Activated T-helper 17 cell treated with anti-CD3 and anti-CD28 coated beads, Interleukin-2, amount 50 U/mL, for 72 hours (primary cell): ENCODE measurements around the gene DERL2. TPM values are rescaled to one million over a fixed set of nuclear protein-coding genes. Genes with fewer than 3 reads are reported as not detected.

Experiments
- ATAC-seq: fragments of 150-1000 bp; cut with Tn5 transposase; replicated peaks from 2 replicates; pipeline ENCODE4 v1.10.0; 2021; ENCODE audit warnings: mild to moderate bottlenecking, moderate library complexity
- H3K27ac Mint-ChIP-seq: one replicate; pipeline ENCODE4 v1.8.0; 2022; ENCODE audit warnings: mixed read lengths
- H3K27me3 Mint-ChIP-seq: one replicate; pipeline ENCODE4 v1.8.0; 2022; ENCODE audit warnings: mixed read lengths
- H3K36me3 Mint-ChIP-seq: one replicate; pipeline ENCODE4 v1.8.0; 2022; ENCODE audit warnings: low read depth, mild to moderate bottlenecking, mixed read lengths
- H3K4me1 Mint-ChIP-seq: one replicate; pipeline ENCODE4 v1.8.0; 2022; ENCODE audit warnings: mixed read lengths
- H3K4me3 Mint-ChIP-seq: one replicate; pipeline ENCODE4 v1.8.0; 2022; ENCODE audit warnings: mild to moderate bottlenecking, mixed read lengths
- H3K9me3 Mint-ChIP-seq: one replicate; pipeline ENCODE4 v1.8.0; 2022; ENCODE audit warnings: mixed read lengths
- total RNA-seq, 2 donors: library from RNA; stranded (reverse); gene quantifications; one replicate each; pipeline ENCODE4 v1.2.3, GENCODE V29; 2022

Gene DERL2
- total RNA-seq: 10 to 100 TPM; 58.3 to 69.6 TPM

- peak; percentile 6 for ATAC-seq
- Mint-ChIP-seq H3K9me3 (no peaks in the 10 kb centered on the region), H3K4me1 (peaks cover 34% of the 10 kb centered on the region), H3K36me3 (peaks cover 98% of the 10 kb centered on the region), H3K27ac (peak within 1 kb of the TSS; percentile 98), H3K27me3 (no peaks in the 10 kb centered on the region), H3K4me3 (peak within 1 kb of the TSS; percentile 99)
These were observed at the start of gene DERL2 for GRCh38 chr17:5485270-5486205. Gene DERL2, minus strand, starts transcription at chr17:5486178. Its CDS starts 17 bp downstream, at chr17:5486161.

GRCh38 chr17:5535436-5535835 lies 49.5 kb upstream of the DERL2 start:
- no peak for ATAC-seq
- H3K27me3 Mint-ChIP-seq: no peaks in the 10 kb centered on the region
- H3K4me1 Mint-ChIP-seq: no peaks in the 10 kb centered on the region
- no peak overlapping the region for H3K27ac Mint-ChIP-seq
- H3K36me3 Mint-ChIP-seq: peaks cover 98% of the 10 kb centered on the region
- no peaks in the 10 kb centered on the region for H3K9me3 Mint-ChIP-seq
- H3K4me3 Mint-ChIP-seq: no peak overlapping the region

- ATAC-seq: no peak
- Mint-ChIP-seq H3K27ac (no peak overlapping the region), H3K4me3 (no peak overlapping the region), H3K27me3 (no peaks in the 10 kb centered on the region), H3K4me1 (peaks cover 4% of the 10 kb centered on the region), H3K9me3 (no peaks in the 10 kb centered on the region), H3K36me3 (peaks cover 98% of the 10 kb centered on the region)
These were observed 47.7 kb upstream of the DERL2 start for GRCh38 chr17:5533486-5534315.

- H3K27ac Mint-ChIP-seq: peak overlapping the region; percentile 79
These were observed 46.6 kb upstream of the DERL2 start for GRCh38 chr17:5532581-5532980.

GRCh38 chr17:5531085-5531418 lies 45.1 kb upstream of the DERL2 start:
- peaks cover 4% of the 10 kb centered on the region for H3K4me1 Mint-ChIP-seq

More at GRCh38 chr17:5532581-5532980, 46.6 kb upstream of the DERL2 start:
- Mint-ChIP-seq H3K4me3 (no peak overlapping the region), H3K36me3 (peaks cover 94% of the 10 kb centered on the region), H3K4me1 (peaks cover 4% of the 10 kb centered on the region), H3K27me3 (no peaks in the 10 kb centered on the region), H3K9me3 (no peaks in the 10 kb centered on the region)
- ATAC-seq: no peak

GRCh38 chr17:5530265-5531084 lies 44.5 kb upstream of the DERL2 start:
- no peak for ATAC-seq
- no peaks in the 10 kb centered on the region for H3K27me3 Mint-ChIP-seq
- H3K4me3 Mint-ChIP-seq: no peak overlapping the region
- peaks cover 91% of the 10 kb centered on the region for H3K36me3 Mint-ChIP-seq
- no peak overlapping the region for H3K27ac Mint-ChIP-seq
- H3K4me1 Mint-ChIP-seq: peaks cover 4% of the 10 kb centered on the region
- no peaks in the 10 kb centered on the region for H3K9me3 Mint-ChIP-seq

More at GRCh38 chr17:5531085-5531418, 45.1 kb upstream of the DERL2 start:
- ATAC-seq: no peak
- Mint-ChIP-seq H3K9me3 (no peaks in the 10 kb centered on the region), H3K36me3 (peaks cover 94% of the 10 kb centered on the region), H3K4me3 (no peak overlapping the region), H3K27ac (no peak overlapping the region), H3K27me3 (no peaks in the 10 kb centered on the region)

GRCh38 chr17:5527601-5528250 lies 41.7 kb upstream of the DERL2 start:
- Mint-ChIP-seq H3K36me3 (peaks cover 89% of the 10 kb centered on the region), H3K27ac (peak overlapping the region; percentile 62), H3K27me3 (no peaks in the 10 kb centered on the region), H3K4me3 (no peak overlapping the region), H3K9me3 (no peaks in the 10 kb centered on the region), H3K4me1 (peaks cover 4% of the 10 kb centered on the region)
- no peak for ATAC-seq

- ATAC-seq: peak; percentile 99
- Mint-ChIP-seq H3K36me3 (peaks cover 89% of the 10 kb centered on the region), H3K4me3 (no peak overlapping the region), H3K4me1 (peaks cover 4% of the 10 kb centered on the region), H3K27ac (peak overlapping the region; percentile 62), H3K9me3 (no peaks in the 10 kb centered on the region), H3K27me3 (no peaks in the 10 kb centered on the region)
These were observed 41.0 kb upstream of the DERL2 start for GRCh38 chr17:5526821-5527598.

GRCh38 chr17:5523249-5523648 lies 37.3 kb upstream of the DERL2 start:
- peak overlapping the region; percentile 44 for H3K27ac Mint-ChIP-seq
- H3K9me3 Mint-ChIP-seq: no peaks in the 10 kb centered on the region
- no peak overlapping the region for H3K4me3 Mint-ChIP-seq
- H3K4me1 Mint-ChIP-seq: no peaks in the 10 kb centered on the region
- peaks cover 78% of the 10 kb centered on the region for H3K36me3 Mint-ChIP-seq
- H3K27me3 Mint-ChIP-seq: no peaks in the 10 kb centered on the region
- no peak for ATAC-seq

GRCh38 chr17:5522476-5522875 lies 36.5 kb upstream of the DERL2 start:
- Mint-ChIP-seq H3K27me3 (no peaks in the 10 kb centered on the region), H3K4me3 (no peak overlapping the region), H3K9me3 (no peaks in the 10 kb centered on the region), H3K27ac (peak overlapping the region; percentile 44), H3K4me1 (no peaks in the 10 kb centered on the region), H3K36me3 (peaks cover 83% of the 10 kb centered on the region)
- ATAC-seq: no peak

- H3K4me1 Mint-ChIP-seq: peaks cover 8% of the 10 kb centered on the region
These were observed 30.2 kb upstream of the DERL2 start for GRCh38 chr17:5516060-5516792.

GRCh38 chr17:5514976-5515375 lies 29.0 kb upstream of the DERL2 start:
- ATAC-seq: no peak
- Mint-ChIP-seq H3K4me1 (peaks cover 8% of the 10 kb centered on the region), H3K9me3 (no peaks in the 10 kb centered on the region), H3K27ac (no peak overlapping the region), H3K4me3 (no peak overlapping the region), H3K27me3 (no peaks in the 10 kb centered on the region), H3K36me3 (peaks cover 48% of the 10 kb centered on the region)

More at GRCh38 chr17:5516060-5516792, 30.2 kb upstream of the DERL2 start:
- Mint-ChIP-seq H3K27me3 (no peaks in the 10 kb centered on the region), H3K9me3 (no peaks in the 10 kb centered on the region), H3K4me3 (no peak overlapping the region), H3K36me3 (peaks cover 60% of the 10 kb centered on the region), H3K27ac (peak overlapping the region; percentile 69)
- ATAC-seq: no peak
